CD4-positive, CD25-positive, alpha-beta regulatory T cell (primary cell): ENCODE data around the gene TMEM209. TPM values are rescaled to one million over a fixed set of nuclear protein-coding genes. Genes with fewer than 3 reads are reported as not detected.

Experiments
- ATAC-seq, 2 donors: fragments of 150-1000 bp; cut with Tn5 transposase; one replicate each; pipeline ENCODE4 v1.10.0; 2021; ENCODE audit warnings: low read depth in 2 of 2, moderate number of reproducible peaks in 2 of 2, moderate library complexity in 1 of 2
- DNase-seq, 3 donors: peaks; one replicate each; pipeline versions ENCODE4 v3.0.0 to v3.0.0-alpha.2; 2012 to 2022; ENCODE audit warnings: mixed read lengths in 1 of 3
- H3K27ac ChIP-seq: one replicate; pipeline ENCODE4 v1.7.0; 2013; ENCODE audit warnings: mild to moderate bottlenecking, low read length; ENCODE audit not compliant: insufficient read depth, poor library complexity, severe bottlenecking
- H3K27me3 ChIP-seq: one replicate; pipeline ENCODE4 v1.7.0; 2013; ENCODE audit warnings: low read length; ENCODE audit not compliant: control insufficient read depth, insufficient read depth
- H3K36me3 ChIP-seq: one replicate; pipeline ENCODE4 v1.7.0; 2013; ENCODE audit warnings: mild to moderate bottlenecking, low read length, moderate library complexity; ENCODE audit not compliant: control insufficient read depth, insufficient read depth
- H3K4me1 ChIP-seq: 2 replicates; pipeline ENCODE4 v1.7.0; 2013; ENCODE audit warnings: mild to moderate bottlenecking, low read length; ENCODE audit not compliant: insufficient read depth, control insufficient read depth, poor library complexity, severe bottlenecking
- H3K4me3 ChIP-seq: one replicate; pipeline ENCODE4 v1.7.0; 2013; ENCODE audit warnings: low read depth, mild to moderate bottlenecking, low read length, moderate library complexity
- H3K9me3 ChIP-seq, 2 experiments: 1 replicate in 1 of 2; 2 replicates in 1 of 2; pipeline ENCODE4 v1.7.0; 2013; ENCODE audit warnings: low read length in 2 of 2, mild to moderate bottlenecking in 1 of 2, moderate library complexity in 1 of 2; ENCODE audit not compliant: control insufficient read depth in 2 of 2
- H3K27ac Mint-ChIP-seq, 3 donors: one replicate each; pipeline ENCODE4 v1.8.0; 2020 to 2022; ENCODE audit warnings: mild to moderate bottlenecking in 3 of 3, mixed read lengths in 3 of 3, moderate library complexity in 2 of 3
- H3K27me3 Mint-ChIP-seq: one replicate; pipeline ENCODE4 v1.8.0; 2022; ENCODE audit warnings: mild to moderate bottlenecking, mixed read lengths
- H3K36me3 Mint-ChIP-seq: one replicate; pipeline ENCODE4 v1.8.0; 2020; ENCODE audit warnings: mixed read lengths
- H3K4me1 Mint-ChIP-seq, 4 donors: one replicate each; pipeline ENCODE4 v1.8.0; 2020 to 2022; ENCODE audit warnings: mixed read lengths in 4 of 4, mild to moderate bottlenecking in 1 of 4
- H3K4me3 Mint-ChIP-seq, 4 donors: one replicate each; pipeline ENCODE4 v1.8.0; 2020 to 2022; ENCODE audit warnings: mild to moderate bottlenecking in 4 of 4, mixed read lengths in 4 of 4, moderate library complexity in 3 of 4
- H3K9me3 Mint-ChIP-seq, 7 donors: one replicate each; pipeline ENCODE4 v1.8.0; 2020 to 2022; ENCODE audit warnings: mixed read lengths in 7 of 7, mild to moderate bottlenecking in 3 of 7, moderate library complexity in 2 of 7
- polyA plus RNA-seq, 4 donors: library from polyadenylated mRNA; unstranded; fragments of 300-500 nt; fragmentation: Illumina TruSeq; gene quantifications; one replicate each; pipeline ENCODE4 v1.2.3, GENCODE V29; 2021
- total RNA-seq: library from RNA; stranded (reverse); gene quantifications from one replicate; pipeline ENCODE4 v1.2.3, GENCODE V29; 2022

The TMEM209 gene
- total and polyA plus RNA-seq, 5 donors from 2014 or later = 27.5 to 57.9 (median 46.7) TPM

- H3K9me3 ChIP-seq = no peaks in the 10 kb centered on the region
- peaks cover 35% of the 10 kb centered on the region for H3K36me3 Mint-ChIP-seq
- H3K27me3 ChIP-seq = no peaks in the 10 kb centered on the region
- peaks cover 13% of the 10 kb centered on the region for H3K4me1 ChIP-seq
- DNase-seq = no peak
- ATAC-seq = no peak
- H3K4me3 Mint-ChIP-seq = no peak overlapping the region
- H3K9me3 Mint-ChIP-seq = peaks cover 0 to 1% (median 0%) of the 10 kb centered on the region in 7 donors
- no peak overlapping the region for H3K4me3 ChIP-seq
- peaks cover 20% of the 10 kb centered on the region for H3K36me3 ChIP-seq
- H3K4me1 Mint-ChIP-seq = peaks cover 2 to 20% (median 11%) of the 10 kb centered on the region in 4 donors
- H3K27ac ChIP-seq = no peak overlapping the region
- no peaks in the 10 kb centered on the region for H3K27me3 Mint-ChIP-seq
- peak overlapping the region in 1 of 3 donors; percentile 61 for H3K27ac Mint-ChIP-seq
Measured at GRCh38 chr7:130136579-130137167, 68.5 kb downstream of the TMEM209 start.

GRCh38 chr7:130135208-130136205 lies 69.7 kb downstream of the TMEM209 start:
- Mint-ChIP-seq H3K36me3 (peaks cover 45% of the 10 kb centered on the region), H3K4me1 (peaks cover 0 to 17% (median 9%) of the 10 kb centered on the region in 4 donors)

GRCh38 chr7:130134726-130135125 lies 70.5 kb downstream of the TMEM209 start:
- DNase-seq (no peak), ATAC-seq (no peak)
- Histone ChIP-seq H3K4me3 (no peak overlapping the region), H3K36me3 (peaks cover 35% of the 10 kb centered on the region), H3K4me1 (peaks cover 4% of the 10 kb centered on the region), H3K27me3 (no peaks in the 10 kb centered on the region), H3K9me3 (no peaks in the 10 kb centered on the region), H3K27ac (no peak overlapping the region)
- H3K27ac Mint-ChIP-seq = no peak overlapping the region
- peaks cover 51% of the 10 kb centered on the region for H3K36me3 Mint-ChIP-seq
- peaks cover 0 to 1% (median 0%) of the 10 kb centered on the region in 7 donors for H3K9me3 Mint-ChIP-seq
- H3K4me1 Mint-ChIP-seq = peaks cover 0 to 17% (median 6%) of the 10 kb centered on the region in 4 donors
- H3K27me3 Mint-ChIP-seq = no peaks in the 10 kb centered on the region
- H3K4me3 Mint-ChIP-seq = no peak overlapping the region

More at GRCh38 chr7:130135208-130136205, 69.7 kb downstream of the TMEM209 start:
- Mint-ChIP-seq H3K27ac (peak overlapping the region in 1 of 3 donors; percentile 61), H3K9me3 (peaks cover 0 to 1% (median 0%) of the 10 kb centered on the region in 7 donors), H3K27me3 (no peaks in the 10 kb centered on the region), H3K4me3 (no peak overlapping the region)
- Histone ChIP-seq H3K4me1 (peaks cover 4% of the 10 kb centered on the region), H3K9me3 (no peaks in the 10 kb centered on the region), H3K4me3 (no peak overlapping the region), H3K27me3 (no peaks in the 10 kb centered on the region), H3K27ac (no peak overlapping the region), H3K36me3 (peaks cover 31% of the 10 kb centered on the region)
- ATAC-seq (no peak), DNase-seq (no peak)

GRCh38 chr7:130134106-130134636 lies 71.0 kb downstream of the TMEM209 start:
- Histone ChIP-seq H3K27ac (no peak overlapping the region), H3K9me3 (no peaks in the 10 kb centered on the region), H3K4me3 (no peak overlapping the region), H3K36me3 (peaks cover 40% of the 10 kb centered on the region), H3K4me1 (peaks cover 4% of the 10 kb centered on the region), H3K27me3 (no peaks in the 10 kb centered on the region)
- DNase-seq (no peak), ATAC-seq (no peak)
- Mint-ChIP-seq H3K27me3 (no peaks in the 10 kb centered on the region), H3K27ac (no peak overlapping the region), H3K9me3 (peaks cover 0 to 1% (median 0%) of the 10 kb centered on the region in 7 donors), H3K4me3 (no peak overlapping the region), H3K36me3 (peaks cover 53% of the 10 kb centered on the region), H3K4me1 (peaks cover 0 to 13% (median 6%) of the 10 kb centered on the region in 4 donors)

- peaks cover 55% of the 10 kb centered on the region for H3K36me3 Mint-ChIP-seq
- H3K4me3 Mint-ChIP-seq = no peak overlapping the region
- Histone ChIP-seq H3K36me3 (peaks cover 44% of the 10 kb centered on the region), H3K4me3 (no peak overlapping the region), H3K9me3 (no peaks in the 10 kb centered on the region), H3K4me1 (peaks cover 4% of the 10 kb centered on the region), H3K27ac (no peak overlapping the region), H3K27me3 (no peaks in the 10 kb centered on the region)
- ATAC-seq = no peak
- peaks cover 0 to 1% (median 0%) of the 10 kb centered on the region in 7 donors for H3K9me3 Mint-ChIP-seq
- H3K4me1 Mint-ChIP-seq = peaks cover 0 to 10% (median 6%) of the 10 kb centered on the region in 4 donors
- no peak for DNase-seq
- H3K27me3 Mint-ChIP-seq = no peaks in the 10 kb centered on the region
- H3K27ac Mint-ChIP-seq = no peak overlapping the region
Measured at GRCh38 chr7:130133029-130133782, 72.0 kb downstream of the TMEM209 start.

GRCh38 chr7:130131964-130132875 lies 73.0 kb downstream of the TMEM209 start:
- no peaks in the 10 kb centered on the region for H3K27me3 ChIP-seq
- Mint-ChIP-seq H3K4me3 (no peak overlapping the region), H3K4me1 (peaks cover 0 to 10% (median 6%) of the 10 kb centered on the region in 4 donors), H3K27me3 (no peaks in the 10 kb centered on the region), H3K36me3 (peaks cover 63% of the 10 kb centered on the region), H3K9me3 (peaks cover 0 to 1% (median 0%) of the 10 kb centered on the region in 7 donors), H3K27ac (peak overlapping the region in 1 of 3 donors; percentile 42)
- H3K9me3 ChIP-seq = no peaks in the 10 kb centered on the region
- ATAC-seq = no peak
- H3K36me3 ChIP-seq = peaks cover 46% of the 10 kb centered on the region
- H3K4me1 ChIP-seq = peaks cover 4% of the 10 kb centered on the region
- H3K4me3 ChIP-seq = no peak overlapping the region
- DNase-seq = no peak
- no peak overlapping the region for H3K27ac ChIP-seq
